Measurements from ENCODE around the gene PRELP.
A peak's percentile ranks its signal among the peaks of the same experiment; 100 is the strongest.
"Not testable (repeated sequence)": the region's sequence is repeated elsewhere in the genome, so short reads cannot be mapped to it uniquely, and the experiment has no call there.

PRELP gene

DNA sequence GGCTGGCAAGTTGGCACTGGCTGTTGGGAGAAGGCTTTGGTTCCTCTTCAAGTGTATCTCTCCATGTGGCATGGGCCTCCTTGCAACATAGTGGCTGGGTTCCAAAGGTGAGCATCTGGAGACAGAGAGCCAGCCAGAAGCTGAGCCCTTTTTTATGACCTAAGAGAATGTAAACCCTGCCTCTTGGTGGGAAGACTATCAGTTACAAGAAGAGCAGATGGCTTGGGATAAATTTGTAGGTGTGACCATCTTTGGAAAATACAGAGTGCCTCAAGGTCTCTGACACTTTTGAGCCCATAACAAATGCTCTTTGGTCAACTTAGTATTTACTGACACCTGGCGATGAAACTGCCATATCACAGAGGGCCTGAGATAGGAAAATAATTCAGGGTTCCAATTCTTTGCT lies 31.4 kb upstream of the PRELP start:
- H3K9me3 ChIP-seq (ENCODE audit: control insufficient read depth, low read length) = peaks cover 12% of the 10 kb centered on the region
- no peak overlapping the region for H2AK5ac ChIP-seq (ENCODE audit: low read length, severe bottlenecking)
- H3K79me1 ChIP-seq (replicated peaks; ENCODE audit: low read length, poor library complexity, severe bottlenecking) = no peaks in the 10 kb centered on the region
- WGBS = 94% methylated on average over 1 of the region's 1 CpG
- no peak overlapping the region for H3K23ac ChIP-seq (ENCODE audit: low read length in 2 of 2)
- H2BK5ac ChIP-seq (ENCODE audit: low read depth, low read length, poor library complexity, severe bottlenecking) = no peak overlapping the region
- no peak overlapping the region for H3K4ac ChIP-seq (ENCODE audit: low read depth in 1 of 2, low read length in 2 of 2)
- peaks cover 0 to 84% of the 10 kb centered on the region in 2 experiments for H3K27me3 ChIP-seq (ENCODE audit: control insufficient read depth in 1 of 2, insufficient read depth in 1 of 2, low read length in 2 of 2)
- H4K8ac ChIP-seq (ENCODE audit: low read length) = no peak overlapping the region
- H3K36me3 ChIP-seq (ENCODE audit: control insufficient read depth in 1 of 2, insufficient read depth in 2 of 2, low read depth in 1 of 2, low read length in 2 of 2) = no peaks in the 10 kb centered on the region
- no peak overlapping the region for H3K18ac ChIP-seq (ENCODE audit: low read depth in 1 of 2, low read length in 2 of 2)
- H2AFZ ChIP-seq (ENCODE audit: low read depth, low read length) = no peak overlapping the region
- no peak overlapping the region for H3K9ac ChIP-seq (ENCODE audit: low read length)
- no peak overlapping the region for H3K27ac ChIP-seq (ENCODE audit: low read length, poor library complexity, severe bottlenecking)
- H3K4me3 ChIP-seq (ENCODE audit: insufficient read depth in 1 of 2, low read depth in 1 of 2, low read length in 2 of 2) = no peak overlapping the region
- H2BK15ac ChIP-seq (ENCODE audit: low read depth, poor library complexity, severe bottlenecking) = no peak overlapping the region
- H2BK120ac ChIP-seq (ENCODE audit: low read depth, low read length) = no peak overlapping the region
- no peak overlapping the region for H4K91ac ChIP-seq (ENCODE audit: low read length)
- H2BK12ac ChIP-seq (ENCODE audit: low read length in 2 of 2) = no peak overlapping the region
- no peak overlapping the region for H3K14ac ChIP-seq (ENCODE audit: low read length in 2 of 2)
- no peak for DNase-seq
- peaks cover 8% of the 10 kb centered on the region for H3K4me1 ChIP-seq (ENCODE audit: control insufficient read depth, insufficient read depth, low read depth, low read length)
- no peak overlapping the region for H3K4me2 ChIP-seq (ENCODE audit: low read length, poor library complexity, severe bottlenecking)

- H2BK120ac ChIP-seq (ENCODE audit: low read depth, low read length) = no peak overlapping the region
- H3K27me3 ChIP-seq (ENCODE audit: control insufficient read depth in 1 of 2, insufficient read depth in 1 of 2, low read length in 2 of 2) = peaks cover 0 to 84% of the 10 kb centered on the region in 2 experiments
- H2AK5ac ChIP-seq (ENCODE audit: low read length, severe bottlenecking) = no peak overlapping the region
- no peak overlapping the region for H2BK12ac ChIP-seq (ENCODE audit: low read length in 2 of 2)
- no peak overlapping the region for H3K14ac ChIP-seq (ENCODE audit: low read length in 2 of 2)
- 57% methylated on average over 1 of the region's 2 CpGs for WGBS
- peaks cover 12% of the 10 kb centered on the region for H3K9me3 ChIP-seq (ENCODE audit: control insufficient read depth, low read length)
- H4K8ac ChIP-seq (ENCODE audit: low read length) = no peak overlapping the region
- no peak overlapping the region for H3K4me2 ChIP-seq (ENCODE audit: low read length, poor library complexity, severe bottlenecking)
- H4K91ac ChIP-seq (ENCODE audit: low read length) = no peak overlapping the region
- H2AFZ ChIP-seq (ENCODE audit: low read depth, low read length) = no peak overlapping the region
- H3K4ac ChIP-seq (ENCODE audit: low read depth in 1 of 2, low read length in 2 of 2) = no peak overlapping the region
- no peak overlapping the region for H2BK15ac ChIP-seq (ENCODE audit: low read depth, poor library complexity, severe bottlenecking)
- H3K23ac ChIP-seq (ENCODE audit: low read length in 2 of 2) = no peak overlapping the region
- no peaks in the 10 kb centered on the region for H3K4me1 ChIP-seq (ENCODE audit: control insufficient read depth, insufficient read depth, low read depth, low read length)
- no peak overlapping the region for H3K27ac ChIP-seq (ENCODE audit: low read length, poor library complexity, severe bottlenecking)
- no peak overlapping the region for H3K4me3 ChIP-seq (ENCODE audit: insufficient read depth in 1 of 2, low read depth in 1 of 2, low read length in 2 of 2)
- H3K36me3 ChIP-seq (ENCODE audit: control insufficient read depth in 1 of 2, insufficient read depth in 2 of 2, low read depth in 1 of 2, low read length in 2 of 2) = no peaks in the 10 kb centered on the region
- no peak overlapping the region for H3K9ac ChIP-seq (ENCODE audit: low read length)
- H3K18ac ChIP-seq (ENCODE audit: low read depth in 1 of 2, low read length in 2 of 2) = no peak overlapping the region
- no peak for DNase-seq
- no peak overlapping the region for H2BK5ac ChIP-seq (ENCODE audit: low read depth, low read length, poor library complexity, severe bottlenecking)
- no peaks in the 10 kb centered on the region for H3K79me1 ChIP-seq (replicated peaks; ENCODE audit: low read length, poor library complexity, severe bottlenecking)
Observed at GRCh38 chr1:203447151-203447550, 28.5 kb upstream of the PRELP start.

GRCh38 chr1:203447598-203447997 lies 28.0 kb upstream of the PRELP start:
- DNase-seq; H3K79me1 ChIP-seq (replicated peaks; ENCODE audit: low read length, poor library complexity, severe bottlenecking); H3K36me3 ChIP-seq (ENCODE audit: control insufficient read depth in 1 of 2, insufficient read depth in 2 of 2, low read depth in 1 of 2, low read length in 2 of 2); H2BK5ac ChIP-seq (ENCODE audit: low read depth, low read length, poor library complexity, severe bottlenecking); H2AK5ac ChIP-seq (ENCODE audit: low read length, severe bottlenecking); H3K4me3 ChIP-seq (ENCODE audit: insufficient read depth in 1 of 2, low read depth in 1 of 2, low read length in 2 of 2); H3K9ac ChIP-seq (ENCODE audit: low read length); H2BK12ac ChIP-seq (ENCODE audit: low read length in 2 of 2); H3K4me1 ChIP-seq (ENCODE audit: control insufficient read depth, insufficient read depth, low read depth, low read length); H3K14ac ChIP-seq (ENCODE audit: low read length in 2 of 2); H2BK120ac ChIP-seq (ENCODE audit: low read depth, low read length); H3K4ac ChIP-seq (ENCODE audit: low read depth in 1 of 2, low read length in 2 of 2); H4K91ac ChIP-seq (ENCODE audit: low read length); H2AFZ ChIP-seq (ENCODE audit: low read depth, low read length); H3K18ac ChIP-seq (ENCODE audit: low read depth in 1 of 2, low read length in 2 of 2); H4K8ac ChIP-seq (ENCODE audit: low read length); H3K23ac ChIP-seq (ENCODE audit: low read length in 2 of 2); H2BK15ac ChIP-seq (ENCODE audit: low read depth, poor library complexity, severe bottlenecking); H3K4me2 ChIP-seq (ENCODE audit: low read length, poor library complexity, severe bottlenecking); H3K27ac ChIP-seq (ENCODE audit: low read length, poor library complexity, severe bottlenecking): not testable (repeated sequence)
- peaks cover 0 to 83% of the 10 kb centered on the region in 2 experiments for H3K27me3 ChIP-seq (ENCODE audit: control insufficient read depth in 1 of 2, insufficient read depth in 1 of 2, low read length in 2 of 2)
- H3K9me3 ChIP-seq (ENCODE audit: control insufficient read depth, low read length) = peaks cover 12% of the 10 kb centered on the region
- 92% methylated on average over 1 of the region's 1 CpG for WGBS

DNA sequence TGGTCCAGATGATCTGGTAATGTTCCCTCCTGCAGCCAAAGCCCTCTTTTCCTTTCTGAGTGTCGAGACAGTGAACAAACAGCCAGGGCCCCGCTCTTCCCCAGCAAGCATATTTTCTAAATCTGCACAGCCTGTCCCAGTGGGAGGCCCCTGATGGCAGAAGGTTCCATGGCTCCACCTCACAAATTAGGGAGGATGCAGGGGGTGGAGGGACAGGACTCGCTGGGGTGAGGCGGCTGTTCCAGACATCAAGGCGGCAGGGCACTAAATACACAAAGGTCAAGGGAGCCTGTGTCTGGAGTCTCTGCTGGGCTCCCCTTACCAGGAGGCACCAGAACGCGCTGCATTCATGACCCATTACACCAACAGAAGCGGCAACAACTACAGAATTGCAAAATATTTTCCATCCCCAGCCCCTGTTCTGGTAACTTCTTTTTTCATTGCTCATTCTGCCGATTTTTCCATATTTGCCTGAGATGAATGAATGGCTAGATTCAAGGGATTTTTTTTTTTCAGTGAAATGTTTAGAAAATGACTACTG lies 27.0 kb upstream of the PRELP start:
- peak overlapping the region; percentile 41 for H3K9ac ChIP-seq (ENCODE audit: low read length)
- H3K23ac ChIP-seq (ENCODE audit: low read length in 2 of 2) = no peak overlapping the region
- no peak overlapping the region for H2BK12ac ChIP-seq (ENCODE audit: low read length in 2 of 2)
- no peak overlapping the region for H2BK5ac ChIP-seq (ENCODE audit: low read depth, low read length, poor library complexity, severe bottlenecking)
- no peaks in the 10 kb centered on the region for H3K79me1 ChIP-seq (replicated peaks; ENCODE audit: low read length, poor library complexity, severe bottlenecking)
- no peaks in the 10 kb centered on the region for H3K4me1 ChIP-seq (ENCODE audit: control insufficient read depth, insufficient read depth, low read depth, low read length)
- H3K18ac ChIP-seq (ENCODE audit: low read depth in 1 of 2, low read length in 2 of 2) = no peak overlapping the region
- H2BK120ac ChIP-seq (ENCODE audit: low read depth, low read length) = no peak overlapping the region
- no peak overlapping the region for H3K4ac ChIP-seq (ENCODE audit: low read depth in 1 of 2, low read length in 2 of 2)
- H3K9me3 ChIP-seq (ENCODE audit: control insufficient read depth, low read length) = peaks cover 12% of the 10 kb centered on the region
- H2BK15ac ChIP-seq (ENCODE audit: low read depth, poor library complexity, severe bottlenecking) = no peak overlapping the region
- H4K8ac ChIP-seq (ENCODE audit: low read length) = peak overlapping the region; percentile 40
- no peak overlapping the region for H4K91ac ChIP-seq (ENCODE audit: low read length)
- H3K36me3 ChIP-seq (ENCODE audit: control insufficient read depth in 1 of 2, insufficient read depth in 2 of 2, low read depth in 1 of 2, low read length in 2 of 2) = no peaks in the 10 kb centered on the region
- H3K14ac ChIP-seq (ENCODE audit: low read length in 2 of 2) = no peak overlapping the region
- WGBS = 10% methylated on average over 9 of the region's 9 CpGs
- DNase-seq = peak; percentile 62
- H2AFZ ChIP-seq (ENCODE audit: low read depth, low read length) = peak overlapping the region; percentile 73
- no peak overlapping the region for H2AK5ac ChIP-seq (ENCODE audit: low read length, severe bottlenecking)
- H3K27ac ChIP-seq (ENCODE audit: low read length, poor library complexity, severe bottlenecking) = no peak overlapping the region
- no peak overlapping the region for H3K4me2 ChIP-seq (ENCODE audit: low read length, poor library complexity, severe bottlenecking)
- peaks cover 0 to 82% of the 10 kb centered on the region in 2 experiments for H3K27me3 ChIP-seq (ENCODE audit: control insufficient read depth in 1 of 2, insufficient read depth in 1 of 2, low read length in 2 of 2)
- no peak overlapping the region for H3K4me3 ChIP-seq (ENCODE audit: insufficient read depth in 1 of 2, low read depth in 1 of 2, low read length in 2 of 2)
